AG09319 (cell line): ENCODE measurements around the gene BRINP2.

Source experiments
- DNase-seq: peaks from one replicate; pipeline ENCODE4 v3.0.0-alpha.2; 2010; ENCODE audit warnings: low read depth; ENCODE audit errors: extremely low read depth
- CTCF ChIP-seq: IDR thresholded peaks from 2 replicates; pipeline ENCODE4 v1.5.1; 2011; ENCODE audit warnings: low read depth, mild to moderate bottlenecking, inconsistent platforms, low read length, moderate library complexity

BRINP2 gene

GRCh38 chr1:177249231-177249630 is 78.5 kb downstream of the BRINP2 start:
- no peak for DNase-seq
- TF ChIP-seq CTCF = no peak

GRCh38 chr1:177252877-177253276 is 82.1 kb downstream of the BRINP2 start:
- no peak for TF ChIP-seq CTCF
- DNase-seq = no peak

DNA sequence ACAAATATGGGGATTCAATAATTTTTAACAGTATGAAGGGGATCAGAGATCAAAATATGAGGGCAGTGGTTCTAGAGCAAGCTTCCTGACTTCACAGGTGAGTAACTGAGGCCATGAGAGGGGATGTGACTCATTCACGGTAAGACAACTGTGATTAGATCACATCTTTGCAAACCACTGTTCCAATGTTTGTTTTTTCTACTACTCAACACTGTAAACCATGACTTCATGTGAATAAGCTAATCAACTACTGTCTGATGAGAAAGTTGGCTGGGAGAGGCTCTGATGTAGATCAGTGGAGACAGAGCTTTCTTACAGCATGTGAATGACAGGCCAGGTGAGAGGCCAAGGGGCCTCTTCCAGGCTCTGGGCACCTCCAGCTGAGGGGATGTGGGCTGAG is 84.7 kb downstream of the BRINP2 start:
- TF ChIP-seq CTCF = no peak
- DNase-seq = no peak

GRCh38 chr1:177256153-177257075 is 85.7 kb downstream of the BRINP2 start:
- TF ChIP-seq CTCF = peak; percentile 39
- DNase-seq = peak; percentile 10

DNA sequence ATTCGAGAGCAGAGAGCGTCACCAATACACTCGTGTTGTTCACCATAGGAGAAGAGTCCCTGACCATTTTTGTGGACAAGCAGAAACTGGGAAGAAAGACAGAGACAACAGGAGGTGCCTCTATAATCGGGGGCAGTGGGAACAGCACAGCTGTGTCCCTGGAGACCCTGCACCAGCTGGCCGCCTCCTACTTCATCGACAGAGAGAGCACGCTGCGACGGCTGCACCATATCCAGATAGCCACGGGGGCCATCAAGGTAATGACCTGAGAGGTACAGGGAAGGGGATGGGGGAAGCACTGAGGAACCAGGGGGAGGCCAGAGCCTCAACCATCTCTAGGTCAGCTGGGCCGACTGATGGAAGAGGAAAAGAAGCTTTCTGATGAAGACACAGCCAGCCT is 86.4 kb downstream of the BRINP2 start:
- no peak for TF ChIP-seq CTCF
- no peak for DNase-seq

DNA sequence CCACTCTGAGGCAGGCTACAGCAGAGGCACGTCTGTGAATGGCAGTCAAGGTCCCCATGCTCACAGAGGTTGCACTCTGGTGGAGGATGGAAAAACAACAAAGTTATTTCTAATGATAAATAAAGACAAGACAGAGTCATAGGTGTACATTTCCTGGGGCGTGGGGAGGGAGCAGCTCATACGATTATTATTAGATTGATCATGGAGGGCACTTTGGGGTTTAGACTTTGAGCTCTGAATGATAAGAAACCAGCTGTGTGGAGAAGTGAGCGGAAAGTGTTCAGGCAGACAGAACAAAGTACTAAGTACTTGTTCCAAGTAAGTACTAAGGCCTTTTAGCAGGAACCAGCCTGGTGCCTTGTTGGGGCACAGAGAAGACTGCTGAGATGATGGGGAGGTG is 86.8 kb downstream of the BRINP2 start:
- no peak for TF ChIP-seq CTCF
- no peak for DNase-seq

- no peak for TF ChIP-seq CTCF
- DNase-seq = no peak
Measured at GRCh38 chr1:177270863-177271262, 100.1 kb downstream of the BRINP2 start.
